Activated CD8-positive, alpha-beta memory T cell treated with anti-CD3 and anti-CD28 coated beads for 24 hours (primary cell): ENCODE data around the gene ACTR8.

Source experiments
- DNase-seq: peaks from one replicate; pipeline ENCODE4 v3.0.0-alpha.2; 2020

Gene ACTR8

GRCh38 chr3:53862241-53862640 is 19.7 kb downstream of the ACTR8 start:
- no peak for DNase-seq

DNA sequence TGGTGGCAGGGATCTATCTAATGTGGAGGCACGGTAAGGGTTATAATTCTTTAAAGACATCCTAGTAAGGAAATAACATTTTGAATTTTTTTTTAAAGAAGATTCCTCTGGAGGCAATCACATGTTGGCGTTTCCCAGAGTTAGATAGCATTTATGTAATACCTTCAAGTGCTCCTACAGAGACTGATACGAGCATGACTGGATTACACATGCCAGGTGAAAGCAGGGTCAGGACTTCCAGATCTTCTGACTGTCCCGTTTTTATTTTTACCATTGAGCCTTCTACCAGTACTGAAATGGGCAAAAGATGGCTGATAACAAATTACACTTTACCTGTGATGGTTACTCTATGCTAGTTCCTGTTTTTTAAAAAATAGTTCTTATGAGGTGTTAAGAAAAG is 21.8 kb downstream of the ACTR8 start:
- no peak for DNase-seq

DNA sequence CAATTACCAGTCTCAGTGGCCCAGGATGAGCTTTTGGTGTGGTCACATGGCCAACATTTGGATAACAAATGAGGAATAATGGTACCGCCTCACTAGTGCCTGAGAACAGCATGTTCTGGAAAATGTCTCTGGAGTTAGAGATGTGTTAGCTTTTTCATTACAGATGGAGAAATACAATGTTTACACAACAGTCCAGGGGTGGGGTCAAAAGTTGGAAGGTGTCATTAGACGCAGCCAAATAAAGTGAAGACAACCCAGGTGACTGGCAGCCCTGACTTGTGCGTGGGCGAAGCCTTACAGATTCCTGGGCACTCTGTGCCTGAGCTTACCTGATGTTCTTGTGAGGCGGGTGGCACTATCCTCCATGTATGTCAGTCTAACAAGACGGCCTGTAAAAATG is 22.8 kb downstream of the ACTR8 start:
- no peak for DNase-seq

DNA sequence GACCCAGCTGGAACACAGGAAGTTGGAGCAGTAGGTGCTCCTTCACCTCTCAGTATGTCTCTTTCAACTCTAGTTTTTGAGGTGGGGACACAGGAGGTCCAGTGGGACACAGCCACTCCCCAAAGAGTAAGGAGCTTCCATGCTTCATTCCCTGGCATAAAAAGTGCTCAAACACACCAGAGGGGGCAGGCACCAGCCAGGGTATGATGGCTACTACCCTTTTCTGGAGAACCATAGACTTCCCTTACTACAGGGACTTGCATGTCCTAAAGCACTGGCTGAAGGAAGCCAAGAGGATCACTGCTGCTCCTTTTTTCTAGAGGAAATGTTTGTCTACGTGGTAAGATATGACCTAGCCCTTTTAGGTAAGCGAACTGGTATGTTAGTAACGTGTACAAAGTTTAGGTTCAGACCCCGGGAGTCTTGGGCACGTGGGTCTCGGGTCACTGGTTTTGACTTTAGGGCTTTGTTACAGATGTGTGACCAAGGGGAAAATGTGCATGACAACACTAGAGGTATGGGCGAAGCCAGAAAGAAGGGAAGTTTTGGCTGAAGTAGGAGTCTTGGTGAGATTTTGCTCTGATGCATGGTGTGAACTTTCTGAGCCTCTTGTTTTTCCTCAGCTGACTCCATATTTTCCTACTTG is 23.7 kb downstream of the ACTR8 start:
- DNase-seq, result no peak

- DNase-seq, result no peak
These were observed 25.0 kb downstream of the ACTR8 start for GRCh38 chr3:53856964-53857363.

DNA sequence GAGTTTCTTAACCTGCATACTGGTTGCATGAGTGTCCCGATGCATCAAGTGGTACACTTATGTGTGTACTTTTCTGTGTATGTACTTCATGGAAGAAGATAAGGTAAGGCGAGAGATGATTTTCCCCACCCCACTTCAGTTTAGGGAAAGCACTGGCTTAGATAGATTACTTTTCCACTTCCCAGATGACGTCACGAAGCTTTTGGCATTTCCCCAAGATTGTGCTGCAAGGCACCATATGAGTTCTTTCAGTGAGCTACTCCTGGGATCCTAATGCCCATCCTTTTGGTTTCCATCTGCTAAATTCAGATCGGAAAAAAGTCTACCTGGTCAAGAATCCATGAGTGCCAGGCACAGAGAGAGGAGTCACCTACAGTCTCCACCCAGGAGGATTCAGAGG is 31.1 kb downstream of the ACTR8 start:
- DNase-seq, result no peak

GRCh38 chr3:53849916-53850315 is 32.0 kb downstream of the ACTR8 start:
- DNase-seq, result no peak

DNA sequence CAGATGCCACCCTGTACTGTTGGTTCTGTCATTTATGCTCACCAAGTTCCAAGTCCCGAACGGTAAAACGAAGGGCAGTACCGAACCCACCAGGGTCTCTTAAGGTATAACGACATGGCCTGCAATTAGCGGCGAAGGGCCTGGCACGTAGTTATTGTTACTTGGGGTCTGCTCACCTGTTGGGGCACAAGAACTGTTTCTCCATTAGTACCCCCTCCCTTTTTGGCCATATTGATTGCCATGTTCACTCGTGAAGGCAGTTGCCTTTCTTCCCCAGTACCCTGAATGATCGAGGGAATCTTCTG is 35.1 kb downstream of the ACTR8 start:
- DNase-seq, result no peak

GRCh38 chr3:53846134-53846850 is 35.7 kb downstream of the ACTR8 start, which contains the start of the genes CHDH and IL17RB:
Gene CHDH (minus strand): TSS chr3:53846419. CDS start chr3:53824008, 22,411 bp downstream.
Gene IL17RB (plus strand): TSS chr3:53846568. CDS start chr3:53846589, 21 bp downstream.
- peak; percentile 59 for DNase-seq

- no peak for DNase-seq
These were observed 36.1 kb downstream of the ACTR8 start for GRCh38 chr3:53845881-53846133.

DNA sequence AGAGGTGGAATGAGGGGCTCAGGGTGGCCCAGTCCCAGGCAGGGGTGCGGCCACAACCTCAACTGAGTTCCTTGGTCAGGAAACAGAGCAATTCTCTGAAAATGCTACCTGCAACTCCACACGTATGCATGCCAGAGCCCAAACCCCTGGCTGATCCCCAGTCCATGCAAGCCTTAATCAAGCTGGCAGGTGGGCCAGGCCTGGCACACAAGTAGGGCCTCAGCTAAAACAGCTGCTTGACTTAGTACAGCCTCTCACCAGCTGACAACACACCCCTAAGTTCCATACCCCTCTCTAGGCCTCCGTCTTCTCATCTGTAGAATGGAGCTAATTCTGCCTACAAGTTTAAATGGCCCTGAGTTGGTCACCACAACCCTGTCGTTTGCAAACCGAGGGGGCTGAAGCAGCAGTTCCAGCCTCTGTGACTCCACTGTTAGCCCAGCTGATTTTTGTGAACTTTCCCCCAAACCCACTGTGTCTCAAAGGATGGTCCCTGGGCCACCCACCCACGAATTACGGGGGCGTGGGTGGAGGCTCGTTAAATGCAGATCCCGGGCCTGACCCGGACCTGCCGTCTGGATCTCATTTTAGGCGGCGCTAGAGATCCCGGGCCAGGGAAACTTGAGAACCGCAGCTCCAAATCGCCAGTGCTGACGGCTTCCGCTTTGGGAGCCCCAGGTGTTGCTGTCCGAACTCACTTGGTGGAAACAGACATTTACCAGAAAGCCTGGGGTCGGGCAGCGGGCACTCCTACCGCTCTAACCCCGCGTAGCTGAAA is 36.7 kb downstream of the ACTR8 start:
- no peak for DNase-seq

DNA sequence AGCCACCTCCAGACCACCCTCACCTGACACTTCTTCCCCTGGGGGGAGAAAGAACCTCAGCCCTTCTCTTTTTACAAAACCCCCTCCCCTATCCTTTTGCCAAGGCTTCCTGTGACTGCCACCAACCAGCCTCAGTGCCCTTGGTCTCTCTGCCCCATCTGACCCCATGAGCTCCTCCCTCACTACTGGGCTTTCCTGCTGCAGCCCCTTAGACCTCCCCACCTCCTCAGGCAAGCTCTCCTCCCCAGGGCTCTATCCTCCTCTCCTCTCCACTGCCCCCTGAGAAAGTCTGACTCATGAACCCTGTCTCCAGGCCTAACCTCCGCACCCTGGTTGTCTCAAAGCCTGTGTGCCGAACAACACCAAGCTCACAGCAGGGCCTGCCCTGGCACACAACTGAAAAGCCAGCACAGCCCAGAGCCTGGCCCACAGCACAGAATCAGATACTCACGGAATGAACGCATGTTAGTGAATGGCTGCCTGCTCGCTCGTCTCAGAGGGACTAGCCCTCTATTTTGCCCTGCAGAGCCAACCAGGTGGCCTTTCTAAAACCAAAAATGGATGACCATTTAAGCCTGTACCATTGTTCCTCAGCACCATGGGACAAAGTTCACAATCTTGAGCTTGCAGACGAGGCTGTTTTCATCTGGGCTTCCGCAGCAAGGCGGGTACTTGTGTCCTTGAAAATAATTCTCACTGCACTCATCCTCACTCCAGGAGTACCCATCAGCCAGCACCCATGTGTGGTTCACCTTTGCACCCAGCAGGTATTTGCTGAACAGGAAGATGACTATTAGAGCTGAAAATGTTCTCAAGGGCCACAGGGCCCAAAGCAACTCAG is 37.5 kb downstream of the ACTR8 start:
- no peak for DNase-seq

DNA sequence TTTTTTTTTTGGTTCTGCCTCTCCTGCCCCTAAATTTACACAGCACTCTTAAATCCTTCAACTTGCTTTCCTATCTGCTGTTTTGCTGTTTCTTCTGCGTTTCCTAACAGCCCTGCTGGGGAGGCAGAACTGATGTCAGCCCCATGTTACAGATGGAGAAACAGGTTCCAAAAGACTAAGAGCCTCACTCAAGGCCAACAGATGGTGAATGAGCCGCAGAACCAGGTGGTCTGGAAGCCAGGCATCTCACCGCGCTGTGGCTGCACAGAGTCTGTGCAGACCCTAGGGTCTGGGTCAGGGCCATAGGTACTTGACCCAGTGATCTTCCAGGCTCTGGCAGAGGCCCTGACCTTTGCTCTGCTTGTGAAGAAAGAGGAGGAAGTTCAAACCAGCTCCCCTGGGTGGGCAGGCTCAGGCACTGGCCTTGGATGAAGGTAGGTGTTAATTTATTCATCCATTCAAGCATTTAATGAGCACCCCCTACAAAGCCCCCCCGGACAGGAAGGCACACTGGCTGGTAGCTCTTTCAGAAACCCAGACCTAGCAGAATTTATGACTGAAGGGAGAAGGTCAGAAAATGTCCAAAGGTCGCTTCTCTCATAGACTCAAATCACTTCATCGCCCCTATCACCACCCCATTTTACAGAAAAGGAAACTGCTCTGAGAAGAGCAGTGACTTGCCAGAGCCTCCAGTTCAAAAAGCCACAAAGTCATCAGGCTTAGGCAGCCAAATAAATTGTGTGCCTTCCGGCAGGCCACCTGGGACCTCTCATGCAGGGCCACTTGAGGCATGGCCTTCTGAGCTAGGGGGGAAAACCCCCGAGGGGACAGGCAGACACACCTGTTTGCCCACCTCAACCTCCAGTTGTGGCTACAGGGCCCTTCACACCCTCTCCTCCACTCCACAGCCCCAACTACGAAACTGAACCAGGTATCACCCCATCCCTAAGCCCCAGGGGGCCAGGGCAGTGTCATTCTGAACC is 38.5 kb downstream of the ACTR8 start:
- DNase-seq, result no peak

DNA sequence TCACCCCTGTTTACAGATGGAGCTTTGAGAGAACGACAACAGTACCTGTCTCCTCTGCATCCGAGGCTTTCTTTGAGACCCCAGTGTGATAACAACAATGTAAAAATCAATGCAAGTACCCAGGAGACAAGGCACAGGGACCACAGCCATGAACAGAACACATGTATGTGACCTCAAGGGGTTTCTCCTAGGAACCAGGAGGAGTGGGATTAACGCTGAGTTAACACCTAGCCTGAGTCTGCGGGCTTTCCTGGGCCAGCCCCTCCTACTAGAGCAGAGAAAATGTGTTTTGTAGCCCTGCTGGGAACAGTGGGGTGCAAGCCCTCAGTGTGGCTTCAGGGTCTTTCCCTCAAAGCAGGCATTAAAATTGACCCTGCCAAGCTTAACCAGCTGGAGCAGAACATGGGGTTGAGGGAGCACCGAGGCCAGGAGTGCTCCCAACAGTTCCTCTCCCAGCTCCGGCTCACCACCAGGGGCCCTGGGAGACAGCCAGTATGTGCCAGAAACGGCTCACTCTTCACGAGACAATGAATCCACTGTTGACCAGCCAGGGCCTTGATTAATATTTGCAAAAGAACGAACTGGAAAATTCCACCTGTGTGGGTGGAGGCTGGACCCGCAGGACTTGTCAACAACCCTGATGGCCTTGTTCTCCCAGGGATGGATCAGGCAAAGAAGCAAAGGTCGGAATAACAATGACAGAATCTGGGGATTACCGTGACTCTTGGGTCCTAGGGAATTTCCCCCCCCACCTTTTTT is 39.3 kb downstream of the ACTR8 start:
- DNase-seq, result no peak

- no peak for DNase-seq
These were observed 40.7 kb downstream of the ACTR8 start for GRCh38 chr3:53841296-53841695.

DNA sequence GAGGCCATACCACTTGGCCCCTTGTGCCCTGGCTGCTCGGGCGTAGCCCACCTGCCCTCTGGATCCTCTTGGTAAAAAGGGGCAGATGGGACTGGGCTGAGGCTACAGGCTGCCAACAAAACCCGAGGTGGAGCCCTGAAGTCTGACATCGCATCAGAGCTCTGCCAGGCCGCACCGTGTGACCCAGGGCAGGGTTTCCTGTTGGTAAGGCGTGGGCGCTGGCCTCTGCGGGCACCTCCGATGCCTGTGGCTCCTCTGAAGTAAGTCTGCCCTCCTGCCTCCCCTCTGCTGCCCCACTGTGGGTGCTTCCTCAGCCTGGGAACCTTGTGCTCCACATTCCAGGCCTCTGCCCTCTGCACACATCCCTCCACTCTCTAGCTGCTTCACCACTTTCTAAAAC is 44.6 kb downstream of the ACTR8 start:
- DNase-seq, result no peak

GRCh38 chr3:53836084-53836872 is 45.7 kb downstream of the ACTR8 start:
- no peak for DNase-seq

GRCh38 chr3:53835257-53835656 is 46.7 kb downstream of the ACTR8 start:
- no peak for DNase-seq

DNA sequence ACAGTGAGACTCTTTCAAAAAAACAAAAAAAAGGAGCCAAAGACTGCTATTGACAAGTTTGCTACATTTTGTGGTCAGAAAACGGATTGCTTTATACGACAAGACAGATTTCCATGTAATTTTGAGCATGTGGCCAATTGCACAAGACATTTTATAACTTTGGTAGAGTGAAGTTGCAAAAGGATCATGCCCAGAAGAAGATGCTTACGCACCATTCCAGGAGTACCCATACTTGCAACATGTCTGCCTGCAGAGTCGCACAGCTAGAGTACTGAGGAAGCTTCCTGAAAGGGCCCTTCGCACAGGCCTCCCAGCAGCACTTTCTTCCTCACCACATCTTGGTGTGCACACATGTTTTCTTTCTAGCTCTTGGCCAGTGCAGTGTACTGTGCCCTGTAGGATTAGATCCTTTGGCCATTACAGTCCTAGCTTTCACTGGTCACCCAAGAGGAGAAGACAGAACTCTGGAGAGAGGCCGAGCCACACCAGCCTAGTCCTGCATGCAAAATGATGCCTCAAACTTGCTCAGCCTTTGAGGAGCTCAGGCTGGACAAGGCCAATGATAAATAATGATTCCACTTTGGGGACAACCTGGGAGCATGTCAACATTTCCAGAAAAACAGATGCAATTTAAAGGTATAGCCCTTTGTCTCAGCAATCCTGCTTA is 47.4 kb downstream of the ACTR8 start:
- DNase-seq, result no peak

DNA sequence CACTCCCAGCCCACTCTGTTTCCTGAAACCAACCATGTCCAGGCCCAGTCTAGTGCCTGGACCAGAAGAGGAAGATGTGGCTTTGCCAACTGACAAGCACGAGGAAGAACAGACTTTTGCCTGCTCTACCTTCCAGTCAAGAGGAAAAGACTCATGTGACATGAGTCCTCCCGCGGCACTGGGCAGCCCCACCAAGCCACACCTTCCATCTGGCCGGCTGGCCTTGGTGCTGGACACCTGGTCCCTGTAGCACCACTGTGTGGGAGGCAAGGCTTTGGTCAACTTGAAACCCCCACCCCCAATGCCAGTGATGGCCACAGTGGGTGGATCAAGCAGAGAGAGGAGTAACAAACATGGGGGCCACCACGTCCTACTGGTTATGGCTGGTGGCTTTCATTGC is 48.3 kb downstream of the ACTR8 start:
- no peak for DNase-seq
